ENCODE measurements around the gene DDAH1.

GRCh38 chr1:85379203-85380136 is 85.5 kb downstream of the DDAH1 start:
- no peak for TF ChIP-seq CTCF (IDR thresholded peaks at IDR 0.05)
- TF ChIP-seq POLR2A (IDR thresholded peaks at IDR 0.05) = no peak

Measured in heart left ventricle (tissue), 13 donors.